ENCODE measurements around the gene TTI1. TPM values are rescaled to one million over a fixed set of nuclear protein-coding genes. Genes with fewer than 3 reads are reported as not detected.

TTI1 gene
- total RNA-seq, 4 donors from 2014 or later: 4.5 to 19.5 (median 9.4) TPM

- in situ Hi-C loops (cut with MboI; ENCODE audit: low pct_ligation_motif_present in 1 of 4, low pct_unique_long_range_greater_than_20kb in 1 of 4, low sequenced_read_pairs in 3 of 4): loop anchor here in 1 of 4 donors (10.0 kb wide), 1 partner anchor 87 kb away; the partner anchor contains the start of gene TGM2
- H3K36me3 ChIP-seq: peaks cover 0 to 18% (median 0%) of the 10 kb centered on the region in 4 donors
- WGBS, 2 donors (ENCODE audit: low coverage in 1 of 2): 80 to 100% methylated on average over 1 to 2 of the region's 2 CpGs
- no peak for DNase-seq
- no peaks in the 10 kb centered on the region for H3K9me3 ChIP-seq
- peak overlapping the region in 3 of 4 donors; percentile 11 to 21 (median 20) for H3K27ac ChIP-seq
- no peaks in the 10 kb centered on the region for H3K27me3 ChIP-seq
- TF ChIP-seq POLR2A (IDR thresholded peaks at IDR 0.05): no peak
- no peak for TF ChIP-seq POLR2AphosphoS5 (IDR thresholded peaks at IDR 0.05)
- TF ChIP-seq EP300 (IDR thresholded peaks at IDR 0.05; ENCODE audit: low read depth): no peak
- TF ChIP-seq CTCF (IDR thresholded peaks at IDR 0.05): no peak
- H3K4me1 ChIP-seq: peaks cover 14 to 36% (median 18%) of the 10 kb centered on the region in 4 donors
- no peak overlapping the region for H3K4me3 ChIP-seq
- intact Hi-C loops (cut with DNase I; ENCODE audit: low total_unique reads): no loop called here
These were observed 44.8 kb upstream of the TTI1 start for GRCh38 chr20:38078084-38078483.

GRCh38 chr20:38076548-38076947, 43.3 kb upstream of the TTI1 start:
- no peak for DNase-seq
- Histone ChIP-seq H3K9me3 (no peaks in the 10 kb centered on the region), H3K4me3 (no peak overlapping the region), H3K27ac (peak overlapping the region; percentile 66 to 79 (median 70)), H3K4me1 (peaks cover 17 to 47% (median 25%) of the 10 kb centered on the region in 4 donors), H3K36me3 (peaks cover 0 to 20% (median 0%) of the 10 kb centered on the region in 4 donors), H3K27me3 (no peaks in the 10 kb centered on the region)
- TF ChIP-seq EP300 (IDR thresholded peaks at IDR 0.05; ENCODE audit: low read depth) (no peak), POLR2AphosphoS5 (IDR thresholded peaks at IDR 0.05) (no peak), CTCF (IDR thresholded peaks at IDR 0.05) (no peak), POLR2A (IDR thresholded peaks at IDR 0.05) (no peak)
- in situ Hi-C loops (cut with MboI; ENCODE audit: low pct_ligation_motif_present in 1 of 4, low pct_unique_long_range_greater_than_20kb in 1 of 4, low sequenced_read_pairs in 3 of 4): loop anchor here in 1 of 4 donors (10.0 kb wide), 1 partner anchor 88 kb away; the partner anchor contains the start of gene TGM2
- intact Hi-C loops (cut with DNase I; ENCODE audit: low total_unique reads): no loop called here

GRCh38 chr20:38075161-38075998, 42.1 kb upstream of the TTI1 start:
- peak in 1 of 3 donors; percentile 24 for TF ChIP-seq POLR2AphosphoS5 (IDR thresholded peaks at IDR 0.05)
- no peak for TF ChIP-seq POLR2A (IDR thresholded peaks at IDR 0.05)
- in situ Hi-C loops (cut with MboI; ENCODE audit: low pct_ligation_motif_present in 1 of 4, low pct_unique_long_range_greater_than_20kb in 1 of 4, low sequenced_read_pairs in 3 of 4): loop anchor here in 1 of 4 donors (10.0 kb wide), 1 partner anchor 89 kb away; the partner anchor contains the start of gene TGM2
- DNase-seq: no peak

GRCh38 chr20:38073307-38074071, 40.2 kb upstream of the TTI1 start:
- Histone ChIP-seq H3K4me3 (no peak overlapping the region), H3K9me3 (no peaks in the 10 kb centered on the region), H3K36me3 (peaks cover 0 to 39% (median 4%) of the 10 kb centered on the region in 4 donors), H3K27me3 (no peaks in the 10 kb centered on the region), H3K27ac (peak overlapping the region; percentile 66 to 79 (median 70)), H3K4me1 (peaks cover 17 to 47% (median 25%) of the 10 kb centered on the region in 4 donors)
- intact Hi-C loops (cut with DNase I; ENCODE audit: low total_unique reads): loop anchor here (2.0 kb wide), 1 partner anchor 91 kb away; the partner anchor contains the start of gene TGM2
- 26 to 44% methylated on average over 3 to 5 of the region's 5 CpGs for WGBS, 2 donors (ENCODE audit: low coverage in 1 of 2)
- peak; percentile 29 for DNase-seq
- no peak for TF ChIP-seq POLR2A (IDR thresholded peaks at IDR 0.05)
- peak in 2 of 3 donors; percentile 48 to 53 for TF ChIP-seq POLR2AphosphoS5 (IDR thresholded peaks at IDR 0.05)
- TF ChIP-seq EP300 (IDR thresholded peaks at IDR 0.05; ENCODE audit: low read depth): no peak
- peak; percentile 71 to 89 (median 81) for TF ChIP-seq CTCF (IDR thresholded peaks at IDR 0.05)
- in situ Hi-C loops (cut with MboI; ENCODE audit: low pct_ligation_motif_present in 1 of 4, low pct_unique_long_range_greater_than_20kb in 1 of 4, low sequenced_read_pairs in 3 of 4): loop anchor here in 3 of 4 donors (10.0 to 25.0 kb wide), 3 partner anchors 89 to 339 kb away; partner anchors contain the start of gene TGM2 (in 2 of the 3)

More at GRCh38 chr20:38075161-38075998, 42.1 kb upstream of the TTI1 start:
- H3K4me1 ChIP-seq: peaks cover 17 to 47% (median 25%) of the 10 kb centered on the region in 4 donors
- peak overlapping the region; percentile 66 to 79 (median 70) for H3K27ac ChIP-seq
- peaks cover 0 to 26% (median 2%) of the 10 kb centered on the region in 4 donors for H3K36me3 ChIP-seq
- WGBS, 2 donors (ENCODE audit: low coverage in 1 of 2): 61 to 79% methylated on average over 3 of the region's 3 CpGs
- H3K9me3 ChIP-seq: no peaks in the 10 kb centered on the region
- H3K4me3 ChIP-seq: no peak overlapping the region
- intact Hi-C loops (cut with DNase I; ENCODE audit: low total_unique reads): loop anchor here (2.0 kb wide), 1 partner anchor 89 kb away; the partner anchor contains the start of gene TGM2
- no peaks in the 10 kb centered on the region for H3K27me3 ChIP-seq
